SU-DHL-6 (cell line): ENCODE results near the gene CDKAL1.
"Not testable (repeated sequence)": the region's sequence is repeated elsewhere in the genome, so short reads cannot be mapped to it uniquely, and the experiment has no call there.

Experiments
- H2AFZ ChIP-seq: fragments of 200-600 bp; sonication (generic); 2 replicates; pipeline ENCODE4 v1.6.1; 2014; ENCODE audit warnings: low read depth, mild to moderate bottlenecking, moderate library complexity, mixed read lengths, antibody characterized with exemption, low read length; ENCODE audit not compliant: severe bottlenecking
- H3F3A ChIP-seq: fragments of 200-600 bp; shearing (Covaris generic); 2 replicates; pipeline ENCODE4 v1.6.0; 2016; ENCODE audit warnings: antibody characterized with exemption, mild to moderate bottlenecking; ENCODE audit not compliant: insufficient read depth
- H3K27ac ChIP-seq: fragments of 200-600 bp; sonication (generic); 2 replicates; pipeline ENCODE4 v1.5.1; 2016; ENCODE audit warnings: low read depth, mild to moderate bottlenecking, low read length, moderate library complexity, mixed read lengths
- H3K27me3 ChIP-seq: fragments of 200-600 bp; sonication (generic), shearing (Covaris generic); 2 replicates; pipeline ENCODE4 v1.6.0; 2014; ENCODE audit warnings: mild to moderate bottlenecking, low read length
- H3K36me3 ChIP-seq: fragments of 200-600 bp; sonication (generic); 2 replicates; pipeline ENCODE4 v1.6.1; 2014; ENCODE audit warnings: mild to moderate bottlenecking, low read length, mixed read lengths
- H3K4me2 ChIP-seq: fragments of 300-600, 200-600 bp; shearing (Covaris generic), sonication (generic); 2 replicates; pipeline ENCODE4 v1.6.0; 2014; ENCODE audit warnings: low read length, low read depth, mild to moderate bottlenecking; ENCODE audit not compliant: poor library complexity, severe bottlenecking
- H3K4me3 ChIP-seq: fragments of 200-600 bp; sonication (generic); 2 replicates; pipeline ENCODE4 v1.5.1; 2014; ENCODE audit warnings: antibody characterized with exemption, low read length, mild to moderate bottlenecking, mixed read lengths; ENCODE audit not compliant: insufficient read depth, poor library complexity, severe bottlenecking
- H3K79me2 ChIP-seq: fragments of 200-600 bp; sonication (generic); 2 replicates; pipeline ENCODE4 v1.6.1; 2014; ENCODE audit warnings: mild to moderate bottlenecking, low read length, moderate library complexity; ENCODE audit not compliant: insufficient read depth
- H3K9ac ChIP-seq: fragments of 200-600 bp; sonication (generic); 2 replicates; pipeline ENCODE4 v1.7.0; 2014; ENCODE audit warnings: mild to moderate bottlenecking, low read length
- H3K9me2 ChIP-seq: fragments of 200-600 bp; sonication (generic); replicated peaks from 2 replicates; pipeline ENCODE4 v1.6.1; 2014; ENCODE audit warnings: low read length; ENCODE audit not compliant: insufficient read depth
- H3K9me3 ChIP-seq: fragments of 200-600 bp; sonication (generic); 2 replicates; pipeline ENCODE4 v1.6.1; 2014; ENCODE audit warnings: low read length, mixed read lengths; ENCODE audit not compliant: insufficient read depth
- H4K20me1 ChIP-seq: fragments of 200-600 bp; sonication (generic); 2 replicates; pipeline ENCODE4 v1.6.1; 2014; ENCODE audit warnings: low read depth, mild to moderate bottlenecking, antibody characterized with exemption, low read length, moderate library complexity, mixed read lengths
- EZH2phosphoT487 ChIP-seq: fragments of 200-600 bp; sonication (generic), shearing (Covaris generic); conservative IDR thresholded peaks from 2 replicates; pipeline ENCODE4 v1.6.1; 2018; ENCODE audit warnings: mild to moderate bottlenecking, antibody characterized with exemption, low read length, moderate library complexity, mixed read lengths
- TF ChIP-seq, protein P1 (sequence below): fragments of 200-600 bp; sonication (generic); IDR thresholded peaks from one replicate; pipeline ENCODE4 v1.5.1; 2017; ENCODE audit warnings: antibody characterized with exemption, mild to moderate bottlenecking, low read length, moderate library complexity; ENCODE audit not compliant: insufficient read depth, poor library complexity, severe bottlenecking

CDKAL1 gene

DNA sequence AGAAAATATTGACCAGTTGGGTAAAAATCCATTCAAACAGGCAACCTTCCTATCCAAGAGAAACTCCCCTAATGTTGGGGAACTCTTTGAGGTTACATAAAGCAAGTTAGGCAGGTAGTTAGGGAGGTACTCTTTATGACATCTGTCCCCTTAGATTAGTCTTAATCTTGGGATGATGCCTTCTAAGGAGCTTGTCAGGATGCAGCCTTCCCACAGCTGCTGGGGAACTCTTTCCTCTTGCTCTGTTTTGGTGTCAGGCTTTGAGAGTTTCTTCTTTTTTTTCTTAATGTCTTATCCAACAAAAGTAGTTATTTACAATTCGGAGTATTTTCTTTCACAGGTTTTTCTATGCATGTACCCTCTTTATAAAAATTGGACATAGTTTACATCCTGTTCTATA lies 194.8 kb downstream of the CDKAL1 start:
- TF ChIP-seq EZH2phosphoT487: no peak
- TF ChIP-seq, protein P1, sequence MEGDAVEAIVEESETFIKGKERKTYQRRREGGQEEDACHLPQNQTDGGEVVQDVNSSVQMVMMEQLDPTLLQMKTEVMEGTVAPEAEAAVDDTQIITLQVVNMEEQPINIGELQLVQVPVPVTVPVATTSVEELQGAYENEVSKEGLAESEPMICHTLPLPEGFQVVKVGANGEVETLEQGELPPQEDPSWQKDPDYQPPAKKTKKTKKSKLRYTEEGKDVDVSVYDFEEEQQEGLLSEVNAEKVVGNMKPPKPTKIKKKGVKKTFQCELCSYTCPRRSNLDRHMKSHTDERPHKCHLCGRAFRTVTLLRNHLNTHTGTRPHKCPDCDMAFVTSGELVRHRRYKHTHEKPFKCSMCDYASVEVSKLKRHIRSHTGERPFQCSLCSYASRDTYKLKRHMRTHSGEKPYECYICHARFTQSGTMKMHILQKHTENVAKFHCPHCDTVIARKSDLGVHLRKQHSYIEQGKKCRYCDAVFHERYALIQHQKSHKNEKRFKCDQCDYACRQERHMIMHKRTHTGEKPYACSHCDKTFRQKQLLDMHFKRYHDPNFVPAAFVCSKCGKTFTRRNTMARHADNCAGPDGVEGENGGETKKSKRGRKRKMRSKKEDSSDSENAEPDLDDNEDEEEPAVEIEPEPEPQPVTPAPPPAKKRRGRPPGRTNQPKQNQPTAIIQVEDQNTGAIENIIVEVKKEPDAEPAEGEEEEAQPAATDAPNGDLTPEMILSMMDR: no peak
- Histone ChIP-seq H3K4me3 (no peak overlapping the region), H3F3A (no peaks in the 10 kb centered on the region), H3K36me3 (no peaks in the 10 kb centered on the region), H3K27ac (no peak overlapping the region), H4K20me1 (no peaks in the 10 kb centered on the region), H3K9me2 (no peaks in the 10 kb centered on the region), H3K4me2 (no peak overlapping the region), H3K9ac (no peak overlapping the region), H3K27me3 (no peaks in the 10 kb centered on the region), H3K9me3 (no peaks in the 10 kb centered on the region), H3K79me2 (no peaks in the 10 kb centered on the region), H2AFZ (no peak overlapping the region)

DNA sequence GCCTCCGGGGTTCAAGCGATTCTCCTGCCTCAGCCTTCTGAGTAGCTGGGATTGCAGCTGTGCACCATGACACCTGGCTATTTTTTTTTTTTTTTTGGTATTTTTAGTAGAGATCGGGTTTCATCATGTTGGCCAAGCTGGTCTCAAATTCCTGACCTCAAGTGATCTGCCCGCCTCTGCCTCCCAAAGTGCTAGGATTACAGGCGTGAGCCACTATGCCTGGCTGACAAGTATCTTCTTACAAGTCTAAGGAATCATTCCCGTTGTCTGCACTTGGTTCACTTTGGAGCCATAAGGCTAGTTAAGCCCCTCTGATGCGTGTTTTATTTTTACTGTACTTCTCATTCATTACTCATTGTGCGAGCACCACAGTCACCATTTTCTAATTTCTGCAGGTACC lies 198.1 kb downstream of the CDKAL1 start:
- H3K9ac ChIP-seq, H3K9me2 ChIP-seq, H3F3A ChIP-seq, H3K27me3 ChIP-seq, H3K36me3 ChIP-seq, H4K20me1 ChIP-seq, H3K4me3 ChIP-seq, H3K27ac ChIP-seq, H3K79me2 ChIP-seq, H3K9me3 ChIP-seq, H3K4me2 ChIP-seq, H2AFZ ChIP-seq: not testable (repeated sequence)

GRCh38 chr6:20732896-20733295 lies 198.6 kb downstream of the CDKAL1 start:
- no peak overlapping the region for H3K4me2 ChIP-seq
- no peak overlapping the region for H3K9ac ChIP-seq
- H3K9me2 ChIP-seq: no peaks in the 10 kb centered on the region
- H3K27ac ChIP-seq: no peak overlapping the region
- H4K20me1 ChIP-seq: no peaks in the 10 kb centered on the region
- no peaks in the 10 kb centered on the region for H3K79me2 ChIP-seq
- TF ChIP-seq, protein P1: no peak
- no peak for TF ChIP-seq EZH2phosphoT487
- no peaks in the 10 kb centered on the region for H3K36me3 ChIP-seq
- no peaks in the 10 kb centered on the region for H3F3A ChIP-seq
- no peak overlapping the region for H2AFZ ChIP-seq
- no peaks in the 10 kb centered on the region for H3K27me3 ChIP-seq
- no peaks in the 10 kb centered on the region for H3K9me3 ChIP-seq
- no peak overlapping the region for H3K4me3 ChIP-seq

DNA sequence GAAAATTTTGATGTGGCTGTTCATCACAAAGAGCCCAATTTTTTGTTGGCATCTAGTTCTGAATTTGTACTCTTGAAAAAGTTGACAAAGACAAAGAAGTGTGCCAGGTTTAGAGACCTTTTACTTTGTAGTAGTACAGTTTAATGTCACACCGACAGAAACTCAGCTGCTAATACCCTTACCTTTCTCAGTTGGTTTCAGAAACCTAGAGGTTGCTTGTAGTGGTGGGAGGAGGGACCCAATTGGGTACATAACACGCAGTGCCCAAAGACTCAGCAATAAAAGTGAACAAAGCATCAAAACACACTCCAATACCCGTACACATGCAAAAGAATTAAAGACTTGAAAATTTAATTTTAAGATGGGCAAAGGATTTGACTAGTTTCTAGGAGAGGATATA lies 203.7 kb downstream of the CDKAL1 start:
- no peak overlapping the region for H3K4me3 ChIP-seq
- H4K20me1 ChIP-seq: no peaks in the 10 kb centered on the region
- H3K27ac ChIP-seq: no peak overlapping the region
- no peaks in the 10 kb centered on the region for H3F3A ChIP-seq
- H3K9me3 ChIP-seq: no peaks in the 10 kb centered on the region
- no peak overlapping the region for H2AFZ ChIP-seq
- no peak for TF ChIP-seq EZH2phosphoT487
- TF ChIP-seq, protein P1: no peak
- no peak overlapping the region for H3K9ac ChIP-seq
- H3K27me3 ChIP-seq: no peaks in the 10 kb centered on the region
- H3K79me2 ChIP-seq: no peaks in the 10 kb centered on the region
- H3K4me2 ChIP-seq: no peak overlapping the region
- H3K9me2 ChIP-seq: no peaks in the 10 kb centered on the region
- H3K36me3 ChIP-seq: peaks cover 11% of the 10 kb centered on the region; the same call in 1 of the 2 replicates
